ENCODE results near the gene TMEM221. TPM values are rescaled to one million over a fixed set of nuclear protein-coding genes. Genes with fewer than 3 reads are reported as not detected.

Gene TMEM221
- total RNA-seq, 1 experiment from 2014 or later: not detected

GRCh38 chr19:17420475-17420924 is 28.0 kb downstream of the TMEM221 start:
- Mint-ChIP-seq H3K36me3 (ENCODE audit: insufficient read depth, unreplicated experiment) (peaks cover 14% of the 10 kb centered on the region), H3K4me3 (ENCODE audit: unreplicated experiment) (peak overlapping the region; percentile 85), H3K4me1 (ENCODE audit: low read depth, unreplicated experiment) (peaks cover 6% of the 10 kb centered on the region), H3K27me3 (ENCODE audit: insufficient read depth, unreplicated experiment) (no peaks in the 10 kb centered on the region), H3K9me3 (ENCODE audit: unreplicated experiment) (no peaks in the 10 kb centered on the region), H3K27ac (ENCODE audit: unreplicated experiment) (peak overlapping the region; percentile 19)
- Histone ChIP-seq H3K36me3 (ENCODE audit: control insufficient read depth, insufficient read depth, low read length) (no peaks in the 10 kb centered on the region), H3K27me3 (replicated peaks; ENCODE audit: control insufficient read depth, insufficient read depth, low read length) (no peaks in the 10 kb centered on the region), H3K4me1 (peaks cover 8% of the 10 kb centered on the region; the same call in 1 of the 2 replicates), H3K4me3 (ENCODE audit: low read depth, low read length) (peak overlapping the region; percentile 85), H3K9me3 (no peaks in the 10 kb centered on the region)
- POLR2A ChIA-PET: no interaction called here
- CTCF ChIA-PET: no interaction called here
- DNase-seq: peak in 1 of 2 experiments; percentile 24
- BruUV-seq (replicated peaks): TSS peak; percentile 18
- intact Hi-C loops (cut with micrococcal nuclease; ENCODE audit: unreplicated experiment): no loop called here
- TF ChIP-seq, protein P1, sequence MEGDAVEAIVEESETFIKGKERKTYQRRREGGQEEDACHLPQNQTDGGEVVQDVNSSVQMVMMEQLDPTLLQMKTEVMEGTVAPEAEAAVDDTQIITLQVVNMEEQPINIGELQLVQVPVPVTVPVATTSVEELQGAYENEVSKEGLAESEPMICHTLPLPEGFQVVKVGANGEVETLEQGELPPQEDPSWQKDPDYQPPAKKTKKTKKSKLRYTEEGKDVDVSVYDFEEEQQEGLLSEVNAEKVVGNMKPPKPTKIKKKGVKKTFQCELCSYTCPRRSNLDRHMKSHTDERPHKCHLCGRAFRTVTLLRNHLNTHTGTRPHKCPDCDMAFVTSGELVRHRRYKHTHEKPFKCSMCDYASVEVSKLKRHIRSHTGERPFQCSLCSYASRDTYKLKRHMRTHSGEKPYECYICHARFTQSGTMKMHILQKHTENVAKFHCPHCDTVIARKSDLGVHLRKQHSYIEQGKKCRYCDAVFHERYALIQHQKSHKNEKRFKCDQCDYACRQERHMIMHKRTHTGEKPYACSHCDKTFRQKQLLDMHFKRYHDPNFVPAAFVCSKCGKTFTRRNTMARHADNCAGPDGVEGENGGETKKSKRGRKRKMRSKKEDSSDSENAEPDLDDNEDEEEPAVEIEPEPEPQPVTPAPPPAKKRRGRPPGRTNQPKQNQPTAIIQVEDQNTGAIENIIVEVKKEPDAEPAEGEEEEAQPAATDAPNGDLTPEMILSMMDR (IDR thresholded peaks at IDR 0.05; ENCODE audit: insufficient read depth in 1 of 2, low read depth in 1 of 2, low read length in 1 of 2, severe bottlenecking in 1 of 2, unreplicated experiment in 1 of 2): no peak

DNA sequence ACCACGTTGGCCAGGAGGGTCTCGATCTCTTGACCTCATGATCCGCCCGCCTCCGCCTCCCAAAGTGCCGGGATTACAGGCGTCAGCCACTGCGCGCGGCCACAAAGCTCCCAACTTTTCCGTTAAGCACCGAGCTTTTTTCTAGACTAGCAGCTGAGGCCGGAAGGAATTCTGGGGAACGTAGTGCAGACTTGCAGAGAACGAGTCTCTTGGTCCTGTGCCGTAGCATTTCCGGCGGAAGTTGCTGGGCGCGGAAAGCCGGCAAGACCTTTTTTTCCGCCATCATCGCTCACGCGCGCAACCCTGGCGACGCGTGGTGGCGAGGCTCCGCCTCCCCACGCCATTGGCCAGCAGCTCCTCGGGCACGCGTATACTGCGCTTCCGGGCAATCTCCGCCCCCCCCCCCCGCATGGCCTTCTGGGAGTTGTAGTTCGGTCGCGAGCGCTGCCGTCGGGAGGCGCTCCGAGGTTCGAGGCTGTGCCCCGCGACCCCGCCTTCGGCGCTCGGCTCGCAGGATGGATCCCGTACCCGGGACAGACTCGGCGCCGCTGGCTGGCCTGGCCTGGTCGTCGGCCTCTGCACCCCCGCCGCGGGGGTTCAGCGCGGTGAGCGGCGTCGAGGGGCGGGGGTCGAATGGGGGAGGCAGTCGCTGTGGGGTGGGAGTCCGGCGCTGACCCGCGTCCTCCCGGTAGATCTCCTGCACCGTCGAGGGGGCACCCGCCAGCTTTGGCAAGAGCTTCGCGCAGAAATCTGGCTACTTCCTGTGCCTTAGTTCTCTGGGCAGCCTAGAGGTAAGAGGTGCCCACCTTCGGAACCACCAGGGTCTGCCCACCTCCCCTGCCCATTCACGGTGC is 28.6 kb downstream of the TMEM221 start, which contains the start of gene MVB12A:
MVB12A (plus strand) TSS at position 427 of the 854 bp plus-strand sequence; CDS start at position 516, 89 bp downstream.
- intact Hi-C loops (cut with micrococcal nuclease; ENCODE audit: unreplicated experiment): no loop called here
- H3K4me1 Mint-ChIP-seq (ENCODE audit: low read depth, unreplicated experiment): peaks cover 11% of the 10 kb centered on the region
- ChIA-PET POLR2A (interaction anchor here (0.5 to 1.5 kb wide), 7 partner anchors 11 to 873 kb away, joined by 3 to 15 read pairs (median 5); partner anchors contain the start of genes BST2, DDA1, JUND and RPL18A), CTCF (interaction anchor here (0.6 to 1.4 kb wide), 8 partner anchors 10 to 347 kb away, joined by 3 to 6 read pairs (median 4); partner anchors contain the start of genes BST2 and DDA1)
- BruUV-seq (replicated peaks): no TSS peak
- H3K4me1 ChIP-seq: peaks cover 8% of the 10 kb centered on the region; the same call in 1 of the 2 replicates
- H3K27me3 Mint-ChIP-seq (ENCODE audit: insufficient read depth, unreplicated experiment): no peaks in the 10 kb centered on the region
- H3K9me3 ChIP-seq: no peaks in the 10 kb centered on the region
- no peaks in the 10 kb centered on the region for H3K9me3 Mint-ChIP-seq (ENCODE audit: unreplicated experiment)
- H3K4me3 Mint-ChIP-seq (ENCODE audit: unreplicated experiment): peak within 1 kb of the TSS; percentile 85
- peak; percentile 95 to 97 for DNase-seq
- peaks cover 14% of the 10 kb centered on the region for H3K36me3 Mint-ChIP-seq (ENCODE audit: insufficient read depth, unreplicated experiment)
- H3K27ac Mint-ChIP-seq (ENCODE audit: unreplicated experiment): peak within 1 kb of the TSS; percentile 89
- H3K4me3 ChIP-seq (ENCODE audit: low read depth, low read length): peak within 1 kb of the TSS; percentile 85
- no peaks in the 10 kb centered on the region for H3K36me3 ChIP-seq (ENCODE audit: control insufficient read depth, insufficient read depth, low read length)
- H3K27me3 ChIP-seq (replicated peaks; ENCODE audit: control insufficient read depth, insufficient read depth, low read length): no peaks in the 10 kb centered on the region
- TF ChIP-seq, protein P1 (IDR thresholded peaks at IDR 0.05; ENCODE audit: insufficient read depth in 1 of 2, low read depth in 1 of 2, low read length in 1 of 2, severe bottlenecking in 1 of 2, unreplicated experiment in 1 of 2): no peak

- ChIA-PET CTCF (interaction anchor here (0.6 to 1.4 kb wide), 8 partner anchors 10 to 347 kb away, joined by 3 to 6 read pairs (median 4); partner anchors contain the start of genes BST2 and DDA1), POLR2A (interaction anchor here (0.5 to 1.5 kb wide), 7 partner anchors 10 to 874 kb away, joined by 3 to 15 read pairs (median 5); partner anchors contain the start of genes BST2, DDA1 and RPL18A)
- peaks cover 12% of the 10 kb centered on the region for H3K4me1 Mint-ChIP-seq (ENCODE audit: low read depth, unreplicated experiment)
- TF ChIP-seq, protein P1 (IDR thresholded peaks at IDR 0.05; ENCODE audit: insufficient read depth in 1 of 2, low read depth in 1 of 2, low read length in 1 of 2, severe bottlenecking in 1 of 2, unreplicated experiment in 1 of 2): no peak
- Histone ChIP-seq H3K4me1 (peaks cover 8% of the 10 kb centered on the region; the same call in 1 of the 2 replicates), H3K9me3 (no peaks in the 10 kb centered on the region), H3K36me3 (ENCODE audit: control insufficient read depth, insufficient read depth, low read length) (no peaks in the 10 kb centered on the region), H3K4me3 (ENCODE audit: low read depth, low read length) (peak overlapping the region; percentile 49), H3K27me3 (replicated peaks; ENCODE audit: control insufficient read depth, insufficient read depth, low read length) (no peaks in the 10 kb centered on the region)
- H3K4me3 Mint-ChIP-seq (ENCODE audit: unreplicated experiment): peak overlapping the region; percentile 85
- peaks cover 14% of the 10 kb centered on the region for H3K36me3 Mint-ChIP-seq (ENCODE audit: insufficient read depth, unreplicated experiment)
- H3K27me3 Mint-ChIP-seq (ENCODE audit: insufficient read depth, unreplicated experiment): no peaks in the 10 kb centered on the region
- peak overlapping the region; percentile 89 for H3K27ac Mint-ChIP-seq (ENCODE audit: unreplicated experiment)
- no peak for DNase-seq
- BruUV-seq (replicated peaks): TSS peak; percentile 80
- no peaks in the 10 kb centered on the region for H3K9me3 Mint-ChIP-seq (ENCODE audit: unreplicated experiment)
- intact Hi-C loops (cut with micrococcal nuclease; ENCODE audit: unreplicated experiment): no loop called here
Observed at GRCh38 chr19:17419154-17419620, 29.3 kb downstream of the TMEM221 start.
